ENCODE measurements around the gene DACT3. TPM values are rescaled to one million over a fixed set of nuclear protein-coding genes. Genes with fewer than 3 reads are reported as not detected.

DACT3 gene
- total and polyA plus RNA-seq, 2 donors (not counting 1 experiment from before 2014, with no cell fraction given), result 5.6 to 11.5 TPM

DNA sequence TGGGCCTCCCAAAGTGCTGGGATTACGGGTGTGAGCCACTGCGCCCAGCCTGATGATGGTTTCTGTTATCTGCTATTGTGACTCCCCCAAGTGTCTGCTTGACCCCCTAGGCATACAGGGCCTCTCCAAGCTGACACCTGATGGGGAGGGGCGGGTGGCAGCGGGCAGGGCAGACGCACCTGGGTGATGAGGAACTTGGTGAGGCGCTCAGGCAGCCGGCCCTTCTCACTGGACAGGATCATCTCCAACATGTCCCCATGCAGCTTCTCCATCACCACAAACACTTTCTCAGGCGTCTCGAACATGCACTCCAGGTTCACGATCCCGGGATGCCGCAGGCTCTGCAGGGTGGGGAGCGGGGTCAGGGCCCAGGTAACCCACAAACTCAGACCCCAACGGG is 28.4 kb upstream of the DACT3 start:
- TF ChIP-seq EZH2 (IDR thresholded peaks at IDR 0.05; ENCODE audit: low read length, missing control alignments), result no peak
- TF ChIP-seq, protein P1, sequence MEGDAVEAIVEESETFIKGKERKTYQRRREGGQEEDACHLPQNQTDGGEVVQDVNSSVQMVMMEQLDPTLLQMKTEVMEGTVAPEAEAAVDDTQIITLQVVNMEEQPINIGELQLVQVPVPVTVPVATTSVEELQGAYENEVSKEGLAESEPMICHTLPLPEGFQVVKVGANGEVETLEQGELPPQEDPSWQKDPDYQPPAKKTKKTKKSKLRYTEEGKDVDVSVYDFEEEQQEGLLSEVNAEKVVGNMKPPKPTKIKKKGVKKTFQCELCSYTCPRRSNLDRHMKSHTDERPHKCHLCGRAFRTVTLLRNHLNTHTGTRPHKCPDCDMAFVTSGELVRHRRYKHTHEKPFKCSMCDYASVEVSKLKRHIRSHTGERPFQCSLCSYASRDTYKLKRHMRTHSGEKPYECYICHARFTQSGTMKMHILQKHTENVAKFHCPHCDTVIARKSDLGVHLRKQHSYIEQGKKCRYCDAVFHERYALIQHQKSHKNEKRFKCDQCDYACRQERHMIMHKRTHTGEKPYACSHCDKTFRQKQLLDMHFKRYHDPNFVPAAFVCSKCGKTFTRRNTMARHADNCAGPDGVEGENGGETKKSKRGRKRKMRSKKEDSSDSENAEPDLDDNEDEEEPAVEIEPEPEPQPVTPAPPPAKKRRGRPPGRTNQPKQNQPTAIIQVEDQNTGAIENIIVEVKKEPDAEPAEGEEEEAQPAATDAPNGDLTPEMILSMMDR (conservative IDR thresholded peaks at IDR 0.05 in 1 of 2, IDR thresholded peaks at IDR 0.05 in 1 of 2; ENCODE audit: low read depth in 1 of 2, low read length in 2 of 2), result no peak
- Histone ChIP-seq H3K36me3 (ENCODE audit: control insufficient read depth, insufficient read depth, low read length) (peaks cover 27% of the 10 kb centered on the region), H3K9me3 (ENCODE audit: control insufficient read depth, insufficient read depth, low read depth, low read length) (no peaks in the 10 kb centered on the region), H4K20me1 (ENCODE audit: control insufficient read depth, extremely low read depth, insufficient read depth, low read length) (no peaks in the 10 kb centered on the region), H3K4me3 (replicated peaks in 1 of 4; ENCODE audit: control extremely low read depth in 1 of 4, insufficient read depth in 1 of 4, low read depth in 3 of 4, low read length in 4 of 4) (no peak overlapping the region), H3K27ac (ENCODE audit: insufficient read depth, low read length) (no peak overlapping the region), H3K79me2 (ENCODE audit: control insufficient read depth, insufficient read depth, low read length) (no peaks in the 10 kb centered on the region), H3K9ac (ENCODE audit: insufficient read depth, low read length) (no peak overlapping the region), H3K4me2 (ENCODE audit: extremely low read depth, insufficient read depth, low read length) (no peak overlapping the region), H3K27me3 (ENCODE audit: control insufficient read depth, insufficient read depth, low read length) (no peaks in the 10 kb centered on the region), H2AFZ (ENCODE audit: low read length) (no peak overlapping the region), H3K4me1 (ENCODE audit: control insufficient read depth, extremely low read depth, insufficient read depth, low read length) (no peaks in the 10 kb centered on the region)
- no peak for DNase-seq (ENCODE audit: low read depth in 2 of 2)

DNA sequence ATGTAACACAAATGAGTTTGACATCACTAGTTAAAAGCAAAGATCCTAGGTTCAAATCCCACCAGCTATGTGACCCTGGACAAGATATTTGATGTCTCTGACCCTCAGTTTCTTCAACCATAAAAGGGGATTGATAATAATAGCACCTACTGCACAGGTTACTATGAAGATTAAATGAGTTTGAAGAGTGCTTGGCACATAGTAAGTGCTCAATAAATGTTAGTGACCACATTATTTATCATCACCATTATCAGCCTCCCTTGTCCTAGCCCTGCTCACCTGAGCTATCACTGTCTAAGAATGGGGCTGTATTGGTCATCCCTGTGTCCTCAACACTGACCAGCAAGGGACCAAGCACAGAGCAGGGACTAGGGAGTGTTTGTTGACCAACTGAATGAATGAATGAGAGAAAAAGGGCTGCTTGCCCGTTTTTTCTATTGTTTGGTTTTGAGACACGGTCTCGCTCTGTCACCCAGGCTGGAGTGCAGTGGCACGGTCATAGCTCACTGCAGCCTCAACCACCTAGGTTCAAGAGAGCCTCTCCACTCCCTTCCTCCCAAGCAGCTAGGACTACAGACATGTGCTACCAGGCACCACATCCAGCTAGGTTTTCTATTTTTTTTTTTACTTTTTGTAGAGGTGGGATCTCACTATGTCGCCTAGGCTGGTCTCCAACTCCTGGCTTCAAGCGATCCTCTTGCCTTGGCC is 26.6 kb upstream of the DACT3 start:
- Histone ChIP-seq H4K20me1 (ENCODE audit: control insufficient read depth, extremely low read depth, insufficient read depth, low read length) (no peaks in the 10 kb centered on the region), H3K36me3 (ENCODE audit: control insufficient read depth, insufficient read depth, low read length) (peaks cover 17% of the 10 kb centered on the region)

DNA sequence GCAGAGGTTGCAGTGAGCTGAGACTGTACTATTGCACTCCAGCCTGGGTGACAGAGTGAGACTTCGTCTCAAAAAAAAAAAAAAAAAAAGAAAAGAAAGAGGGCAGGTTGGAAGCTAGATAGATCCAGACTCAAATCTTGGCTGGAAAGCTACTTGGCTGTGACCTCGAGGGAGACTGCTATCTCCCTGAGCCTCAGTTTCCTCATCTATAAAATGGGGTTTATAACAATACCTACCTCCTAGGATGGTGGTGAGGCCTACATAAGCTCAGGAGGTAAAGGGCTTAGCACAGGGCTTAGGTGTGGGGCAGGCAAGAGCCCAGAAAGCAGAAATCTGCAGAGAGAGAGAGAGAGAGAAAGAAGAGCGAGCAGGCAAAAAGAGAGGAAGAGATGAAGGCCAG is 24.2 kb upstream of the DACT3 start:
- Histone ChIP-seq H3K4me2 (ENCODE audit: extremely low read depth, insufficient read depth, low read length) (no peak overlapping the region), H3K9me3 (ENCODE audit: control insufficient read depth, insufficient read depth, low read depth, low read length) (no peaks in the 10 kb centered on the region), H3K9ac (ENCODE audit: insufficient read depth, low read length) (no peak overlapping the region), H2AFZ (ENCODE audit: low read length) (no peak overlapping the region), H3K27me3 (ENCODE audit: control insufficient read depth, insufficient read depth, low read length) (no peaks in the 10 kb centered on the region), H4K20me1 (ENCODE audit: control insufficient read depth, extremely low read depth, insufficient read depth, low read length) (no peaks in the 10 kb centered on the region), H3K36me3 (ENCODE audit: control insufficient read depth, insufficient read depth, low read length) (peaks cover 7% of the 10 kb centered on the region), H3K4me3 (replicated peaks in 1 of 4; ENCODE audit: control extremely low read depth in 1 of 4, insufficient read depth in 1 of 4, low read depth in 3 of 4, low read length in 4 of 4) (no peak overlapping the region), H3K79me2 (ENCODE audit: control insufficient read depth, insufficient read depth, low read length) (no peaks in the 10 kb centered on the region), H3K4me1 (ENCODE audit: control insufficient read depth, extremely low read depth, insufficient read depth, low read length) (no peaks in the 10 kb centered on the region), H3K27ac (ENCODE audit: insufficient read depth, low read length) (no peak overlapping the region)
- TF ChIP-seq, protein P1 (conservative IDR thresholded peaks at IDR 0.05 in 1 of 2, IDR thresholded peaks at IDR 0.05 in 1 of 2; ENCODE audit: low read depth in 1 of 2, low read length in 2 of 2), result no peak
- no peak for TF ChIP-seq EZH2 (IDR thresholded peaks at IDR 0.05; ENCODE audit: low read length, missing control alignments)
- no peak for DNase-seq (ENCODE audit: low read depth in 2 of 2)

More for the DNA sequence above, 26.6 kb upstream of the DACT3 start:
- TF ChIP-seq, protein P1 (conservative IDR thresholded peaks at IDR 0.05 in 1 of 2, IDR thresholded peaks at IDR 0.05 in 1 of 2; ENCODE audit: low read depth in 1 of 2, low read length in 2 of 2), result no peak
- TF ChIP-seq EZH2 (IDR thresholded peaks at IDR 0.05; ENCODE audit: low read length, missing control alignments), result no peak
- Histone ChIP-seq H3K9ac (ENCODE audit: insufficient read depth, low read length) (no peak overlapping the region), H3K4me1 (ENCODE audit: control insufficient read depth, extremely low read depth, insufficient read depth, low read length) (no peaks in the 10 kb centered on the region), H2AFZ (ENCODE audit: low read length) (no peak overlapping the region), H3K4me2 (ENCODE audit: extremely low read depth, insufficient read depth, low read length) (no peak overlapping the region), H3K4me3 (replicated peaks in 1 of 4; ENCODE audit: control extremely low read depth in 1 of 4, insufficient read depth in 1 of 4, low read depth in 3 of 4, low read length in 4 of 4) (no peak overlapping the region), H3K27ac (ENCODE audit: insufficient read depth, low read length) (no peak overlapping the region), H3K9me3 (ENCODE audit: control insufficient read depth, insufficient read depth, low read depth, low read length) (no peaks in the 10 kb centered on the region), H3K79me2 (ENCODE audit: control insufficient read depth, insufficient read depth, low read length) (no peaks in the 10 kb centered on the region), H3K27me3 (ENCODE audit: control insufficient read depth, insufficient read depth, low read length) (no peaks in the 10 kb centered on the region)
- no peak for DNase-seq (ENCODE audit: low read depth in 2 of 2)
